GM18508 (cell line): ENCODE measurements around the gene STK25.
A peak's percentile ranks its signal among the peaks of the same experiment; 100 is the strongest.

ENCODE experiments used
- ATAC-seq: cut with Tn5 transposase; IDR thresholded peaks from one replicate; pipeline ENCODE4 v1.9.1; 2021; ENCODE audit warnings: moderate number of reproducible peaks; ENCODE audit not compliant: insufficient read depth, unreplicated experiment

Gene STK25

DNA sequence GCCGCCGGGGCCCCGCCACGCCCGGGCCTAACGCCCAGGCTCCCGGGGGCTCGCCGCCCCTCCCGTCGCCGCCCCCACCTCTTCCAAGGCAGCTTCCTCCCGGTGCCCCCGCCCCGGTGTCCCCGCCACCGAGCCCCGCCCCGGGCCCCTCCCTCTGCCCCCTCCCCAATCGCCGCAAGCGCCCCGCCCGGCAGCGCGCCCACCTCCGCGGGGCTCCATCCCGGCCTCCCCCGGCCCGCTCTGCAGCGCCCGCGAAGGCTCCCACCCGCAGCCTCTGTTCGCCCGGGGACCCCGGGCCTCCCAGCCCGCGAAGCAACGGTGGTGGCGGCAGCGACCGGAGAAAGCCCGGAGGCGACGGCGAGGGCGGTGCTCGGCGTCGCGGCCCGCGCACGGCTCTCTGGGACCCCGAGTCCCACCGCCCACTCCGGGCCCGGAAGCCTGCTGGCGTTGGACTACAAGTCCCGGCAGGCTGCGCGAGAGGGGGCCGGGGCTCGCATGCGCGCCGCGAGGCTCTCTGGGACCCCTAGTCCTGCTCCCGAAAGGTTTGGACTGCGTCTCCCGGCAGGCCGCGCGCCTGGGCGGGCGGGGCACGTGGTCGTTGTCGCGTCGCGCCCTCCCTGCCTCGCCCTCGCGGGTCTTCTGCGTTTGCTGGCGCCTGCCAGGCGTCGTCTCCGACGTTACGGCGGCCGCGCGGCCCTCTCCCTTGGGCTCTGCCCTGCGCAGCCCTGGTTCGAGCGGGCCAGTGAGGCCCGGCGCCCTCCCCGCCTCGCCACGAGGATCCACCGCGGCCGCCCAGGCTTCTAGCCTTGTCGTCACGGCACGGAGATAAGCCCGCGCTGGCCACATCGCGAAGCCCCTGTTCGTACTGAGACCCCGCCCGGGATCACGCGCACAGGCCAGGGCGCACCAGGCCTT is at the start of gene STK25:
Gene STK25, minus strand, starts transcription at position 345 of the 915 bp plus-strand sequence. CDS start 549 bp downstream, outside the sequence.
- ATAC-seq = peak; percentile 54

GRCh38 chr2:241556746-241557145 is 48.4 kb upstream of the STK25 start:
- no peak for ATAC-seq

DNA sequence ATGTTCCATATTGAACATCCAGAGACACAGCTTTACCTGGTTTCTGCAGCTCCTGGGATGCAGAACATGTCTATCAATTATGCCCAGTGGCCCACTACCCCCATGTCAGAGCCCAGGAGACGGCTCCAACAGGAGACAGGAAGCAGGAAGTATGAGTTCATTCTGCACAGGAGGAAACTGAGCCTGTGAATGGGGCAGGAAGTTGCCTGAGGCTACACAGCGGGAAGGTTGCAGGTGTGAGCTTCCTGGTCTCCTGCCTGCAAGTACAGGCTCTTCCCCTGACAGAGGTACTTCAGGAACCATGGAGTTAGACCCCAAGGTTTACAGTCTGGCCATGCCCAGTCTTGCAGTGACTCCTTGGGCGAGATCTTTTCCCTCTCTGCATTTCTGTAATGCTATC is 47.3 kb upstream of the STK25 start:
- no peak for ATAC-seq

DNA sequence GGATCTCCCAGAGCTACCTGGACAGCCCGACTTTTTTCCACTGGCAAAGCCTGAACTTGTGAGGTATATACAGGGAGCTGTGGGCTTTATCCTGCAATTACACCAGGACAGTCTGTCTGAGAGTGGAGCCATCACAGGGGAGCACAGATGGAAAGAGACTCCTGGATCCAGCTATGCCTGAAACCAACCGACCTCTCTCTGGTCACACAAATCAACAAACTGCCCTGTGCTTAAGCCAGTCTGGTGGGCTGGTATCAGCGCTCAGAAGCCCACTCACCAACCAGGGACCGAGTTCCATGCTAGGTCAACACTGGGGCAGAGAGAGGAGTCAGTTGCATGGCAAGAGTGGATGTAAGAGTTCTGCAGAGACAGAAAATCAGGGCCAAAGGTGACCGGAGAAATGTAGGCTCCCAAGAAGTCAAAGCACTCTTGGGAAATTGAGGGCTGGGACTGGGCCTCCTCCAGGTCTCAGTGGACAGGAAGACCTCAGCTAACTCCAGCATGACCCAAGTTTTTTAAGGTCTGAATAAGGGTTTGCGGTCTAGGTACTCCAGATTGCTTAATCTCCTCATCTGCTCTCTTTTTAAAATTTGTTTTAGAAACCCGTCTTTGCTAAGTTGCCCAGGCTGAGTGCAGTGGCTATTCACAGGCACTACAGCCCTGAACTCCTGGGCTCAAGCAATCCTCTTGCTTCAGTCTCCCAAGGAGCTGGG is 46.4 kb upstream of the STK25 start:
- ATAC-seq = no peak

GRCh38 chr2:241553981-241554380 is 45.6 kb upstream of the STK25 start:
- no peak for ATAC-seq

DNA sequence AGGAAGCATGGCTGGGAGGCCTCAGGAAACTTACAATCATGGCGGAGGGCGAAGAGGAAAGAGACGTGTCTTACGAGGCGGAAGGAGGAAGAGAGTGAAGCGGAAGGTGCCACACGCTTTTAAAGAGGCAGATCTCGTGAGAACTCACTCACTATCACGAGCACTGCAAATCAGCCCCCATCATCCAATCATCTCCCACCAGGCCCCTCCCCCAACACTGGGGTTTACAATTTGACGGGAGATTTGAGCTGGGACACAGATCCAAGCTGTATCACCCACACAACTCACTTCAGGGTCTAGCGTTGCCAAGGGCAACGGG is 45.1 kb upstream of the STK25 start:
- no peak for ATAC-seq

GRCh38 chr2:241551998-241552737 is 43.8 kb upstream of the STK25 start:
- no peak for ATAC-seq

GRCh38 chr2:241551599-241551997 is 43.2 kb upstream of the STK25 start:
- ATAC-seq = no peak

GRCh38 chr2:241550616-241551580 is 42.5 kb upstream of the STK25 start:
- no peak for ATAC-seq

DNA sequence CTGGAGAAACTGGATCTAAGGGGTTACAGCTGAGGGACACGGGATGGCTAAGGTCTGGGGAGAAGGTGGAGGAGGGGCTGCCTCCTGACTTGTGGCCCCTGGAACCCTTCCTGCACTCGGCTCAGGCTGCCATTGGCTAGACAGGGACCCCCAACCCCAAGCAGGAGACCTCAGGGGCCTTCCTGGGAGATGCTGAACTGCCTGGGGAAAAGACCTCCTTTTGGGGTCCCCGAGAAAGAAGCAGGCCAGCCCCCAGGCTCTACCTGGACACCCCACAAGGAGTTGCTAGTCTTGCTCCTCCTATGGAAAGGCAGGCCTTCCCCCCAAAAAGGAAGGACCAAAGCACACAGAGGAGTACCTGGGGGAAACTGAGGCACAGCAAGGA is 40.1 kb upstream of the STK25 start:
- no peak for ATAC-seq

GRCh38 chr2:241547781-241548450 is 39.5 kb upstream of the STK25 start:
- ATAC-seq = no peak

DNA sequence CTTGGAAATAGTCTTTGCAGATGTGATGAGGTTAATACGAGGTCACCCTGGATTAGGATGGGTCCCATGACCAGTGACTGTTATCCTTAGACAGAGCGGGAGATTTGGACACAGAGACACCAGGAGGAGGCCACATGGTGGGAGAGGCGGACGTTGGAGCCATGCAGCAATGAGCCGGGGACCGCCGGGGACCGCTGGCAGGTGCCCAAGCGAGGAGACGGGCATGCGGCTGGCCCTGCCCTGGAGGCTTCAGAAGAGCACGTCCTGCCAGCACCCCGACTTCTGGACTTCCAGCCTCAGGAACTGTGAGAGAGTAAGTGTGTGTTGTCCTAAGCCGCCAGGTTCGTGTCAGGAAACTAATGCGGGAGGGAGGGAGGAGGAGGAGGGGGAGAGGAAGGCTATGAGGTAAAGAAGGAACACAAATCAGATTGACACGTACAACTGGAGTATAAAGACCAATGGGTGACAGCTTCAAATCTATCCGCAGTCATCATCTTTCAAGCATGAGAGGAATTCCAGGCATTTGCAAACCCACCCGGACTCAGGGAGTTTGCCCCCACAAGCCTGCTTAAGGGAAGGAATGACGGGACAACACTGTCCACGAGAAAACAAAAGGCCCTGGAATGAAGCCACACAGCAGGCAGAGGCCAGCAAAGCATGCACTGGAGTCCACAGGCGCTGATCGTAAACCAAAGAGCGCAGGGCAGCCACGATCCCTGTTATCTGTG is 38.6 kb upstream of the STK25 start:
- no peak for ATAC-seq

- no peak for ATAC-seq
Measured at GRCh38 chr2:241545523-241546473, 37.4 kb upstream of the STK25 start.

DNA sequence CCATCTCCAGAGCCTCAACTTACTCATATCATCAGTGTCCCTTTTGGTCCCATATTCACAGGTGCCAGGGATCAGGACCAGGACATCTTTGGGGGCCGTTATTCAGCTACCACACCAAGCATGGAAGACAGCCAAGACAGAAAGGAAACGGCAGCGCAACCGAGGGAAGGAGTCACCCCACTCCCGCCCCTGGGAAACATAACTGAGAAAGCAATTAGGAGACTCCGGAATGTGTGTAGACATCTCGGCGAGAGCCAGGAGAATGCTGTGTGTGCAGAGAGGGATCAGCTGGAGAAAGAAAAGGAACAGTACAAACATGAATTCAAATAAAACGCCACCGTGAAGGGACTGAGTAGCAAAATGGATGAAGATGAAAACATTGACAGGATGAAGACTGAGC is 36.7 kb upstream of the STK25 start:
- ATAC-seq = no peak

GRCh38 chr2:241542278-241542605 is 33.9 kb upstream of the STK25 start:
- ATAC-seq = no peak

DNA sequence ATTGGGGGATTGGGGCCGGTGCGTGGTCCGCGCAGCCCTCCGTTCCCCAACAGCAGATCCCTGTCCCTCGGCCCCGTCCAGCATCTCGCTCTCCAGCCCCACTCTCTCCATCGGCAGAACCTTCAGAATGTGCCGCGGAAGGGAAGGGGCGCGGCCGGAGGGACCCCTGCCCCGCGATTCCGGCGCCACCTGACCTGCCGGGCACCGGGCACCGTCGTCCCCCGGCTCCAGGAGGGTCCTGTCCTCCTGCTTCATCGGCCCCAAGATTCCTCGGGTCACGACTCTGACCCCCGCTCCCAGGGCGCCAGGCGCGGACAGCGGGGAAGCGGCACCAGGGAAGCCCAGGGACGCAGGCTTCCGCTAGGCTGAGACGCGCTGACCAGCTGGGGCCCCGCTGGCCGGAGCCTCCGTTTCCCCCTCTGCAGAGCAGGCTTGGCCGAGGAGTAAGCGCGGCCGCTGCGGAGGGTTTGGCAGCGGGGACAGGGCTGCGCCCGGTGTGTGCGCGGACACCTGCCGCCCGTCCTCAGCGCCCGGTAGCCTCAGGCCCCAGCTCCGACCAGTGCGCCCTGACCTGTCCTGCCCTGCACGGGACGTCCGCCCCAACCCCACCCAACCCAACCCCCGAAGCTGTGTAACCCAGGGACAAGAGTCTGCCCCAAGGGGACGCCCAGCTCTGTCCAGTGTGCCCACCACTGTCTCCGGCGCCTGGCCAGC is 33.3 kb upstream of the STK25 start:
- ATAC-seq = no peak
